GM21390 (cell line): ENCODE results near the gene TUBD1.
A peak's percentile ranks its signal among the peaks of the same experiment; 100 is the strongest.
"Not testable (repeated sequence)": the region's sequence is repeated elsewhere in the genome, so short reads cannot be mapped to it uniquely, and the experiment has no call there.

Source experiments
- ATAC-seq: cut with Tn5 transposase; IDR thresholded peaks from one replicate; pipeline ENCODE4 v1.9.1; 2021; ENCODE audit not compliant: unreplicated experiment

TUBD1 gene

GRCh38 chr17:59876107-59876506 is 16.6 kb downstream of the TUBD1 start:
- no peak for ATAC-seq

- ATAC-seq, result no peak
Measured at GRCh38 chr17:59874376-59874775, 18.4 kb downstream of the TUBD1 start.

GRCh38 chr17:59873414-59873813 is 19.3 kb downstream of the TUBD1 start:
- ATAC-seq, result not testable (repeated sequence)

GRCh38 chr17:59872351-59872750 is 20.4 kb downstream of the TUBD1 start:
- no peak for ATAC-seq

GRCh38 chr17:59870482-59870881 is 22.3 kb downstream of the TUBD1 start:
- no peak for ATAC-seq

GRCh38 chr17:59869941-59870218 is 22.9 kb downstream of the TUBD1 start:
- no peak for ATAC-seq

GRCh38 chr17:59863616-59864015 is 29.1 kb downstream of the TUBD1 start:
- ATAC-seq, result no peak

- ATAC-seq, result no peak
Measured at GRCh38 chr17:59859444-59860025, 33.2 kb downstream of the TUBD1 start.

GRCh38 chr17:59858932-59859331 is 33.8 kb downstream of the TUBD1 start:
- no peak for ATAC-seq

- ATAC-seq, result no peak
Measured at GRCh38 chr17:59858167-59858816, 34.5 kb downstream of the TUBD1 start.

- no peak for ATAC-seq
Measured at GRCh38 chr17:59856859-59857794, 35.6 kb downstream of the TUBD1 start.

GRCh38 chr17:59853919-59854729 is 38.6 kb downstream of the TUBD1 start:
- not testable (repeated sequence) for ATAC-seq

- no peak for ATAC-seq
Measured at GRCh38 chr17:59853168-59853918, 39.4 kb downstream of the TUBD1 start.

- ATAC-seq, result not testable (repeated sequence)
Measured at GRCh38 chr17:59852847-59853167, 39.9 kb downstream of the TUBD1 start.

GRCh38 chr17:59851439-59852375 is 41.0 kb downstream of the TUBD1 start:
- no peak for ATAC-seq

- ATAC-seq, result not testable (repeated sequence)
Measured at GRCh38 chr17:59850311-59850710, 42.4 kb downstream of the TUBD1 start.

GRCh38 chr17:59848778-59849177 is 44.0 kb downstream of the TUBD1 start:
- ATAC-seq, result peak; percentile 50

- ATAC-seq, result no peak
Measured at GRCh38 chr17:59848385-59848668, 44.4 kb downstream of the TUBD1 start.

GRCh38 chr17:59846394-59847165 is 46.2 kb downstream of the TUBD1 start:
- ATAC-seq, result peak; percentile 50
